Measurements from ENCODE around the gene ABHD14A.

Gene ABHD14A

DNA sequence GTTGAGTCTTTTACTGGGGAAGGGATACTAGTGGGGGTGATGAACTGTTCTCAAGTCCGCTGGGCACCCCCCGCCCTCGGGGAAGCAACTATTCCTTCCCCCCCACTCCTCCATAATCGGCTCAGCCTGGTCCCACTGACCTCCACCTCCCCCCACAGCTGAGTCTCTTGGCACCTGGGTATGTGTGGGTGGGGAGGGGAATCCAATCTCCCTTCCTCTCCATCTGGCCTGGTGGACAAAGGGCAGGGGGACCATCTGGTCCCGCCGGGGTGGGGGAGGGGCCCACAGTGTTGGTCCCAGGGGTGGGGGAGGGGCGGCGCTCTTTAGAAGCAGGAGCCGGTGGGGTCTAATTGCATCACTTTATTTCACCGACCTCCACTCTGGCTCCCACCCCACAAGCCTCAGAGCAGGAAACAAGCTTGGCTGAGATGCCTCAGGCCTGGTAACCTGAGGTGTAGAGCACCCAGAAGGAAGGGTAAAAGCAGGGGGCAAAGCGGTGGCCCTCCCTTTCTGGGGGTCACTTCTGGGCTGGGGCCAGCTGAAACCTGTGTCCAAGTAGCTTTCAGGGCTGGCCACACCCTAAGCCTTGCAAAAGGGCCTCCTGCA lies 6.6 kb upstream of the ABHD14A start:
- peak overlapping the region; percentile 60 for H3K27ac ChIP-seq (ENCODE audit: low read length)
- H3K9me3 ChIP-seq (ENCODE audit: insufficient read depth, low read length, severe bottlenecking), result no peaks in the 10 kb centered on the region
- H3K4me1 ChIP-seq (ENCODE audit: insufficient read depth, low read length), result peaks cover 34% of the 10 kb centered on the region
- no peaks in the 10 kb centered on the region for H3K27me3 ChIP-seq (ENCODE audit: insufficient read depth, low read length, poor library complexity)
- H2AFZ ChIP-seq (ENCODE audit: low read depth, low read length), result peak overlapping the region; percentile 74; the same call in 1 of the 2 replicates
- H3K4me2 ChIP-seq (ENCODE audit: insufficient read depth, low read length), result peak overlapping the region; percentile 95
- H3K36me3 ChIP-seq (ENCODE audit: insufficient read depth, low read length), result peaks cover 10% of the 10 kb centered on the region
- H3K4me3 ChIP-seq (ENCODE audit: low read depth in 1 of 2, low read length in 2 of 2), result peak overlapping the region; percentile 13 to 60; a peak in 3 of 4 replicates
- peaks cover 5% of the 10 kb centered on the region for H3K79me2 ChIP-seq (ENCODE audit: insufficient read depth, low read length)
- peaks cover 3% of the 10 kb centered on the region; the same call in 1 of the 2 replicates for H4K20me1 ChIP-seq (ENCODE audit: insufficient read depth, low read length)
- DNase-seq, result peak; percentile 60
- H3K9ac ChIP-seq (ENCODE audit: low read depth, low read length), result peak overlapping the region; percentile 68
- TF ChIP-seq, protein P1, sequence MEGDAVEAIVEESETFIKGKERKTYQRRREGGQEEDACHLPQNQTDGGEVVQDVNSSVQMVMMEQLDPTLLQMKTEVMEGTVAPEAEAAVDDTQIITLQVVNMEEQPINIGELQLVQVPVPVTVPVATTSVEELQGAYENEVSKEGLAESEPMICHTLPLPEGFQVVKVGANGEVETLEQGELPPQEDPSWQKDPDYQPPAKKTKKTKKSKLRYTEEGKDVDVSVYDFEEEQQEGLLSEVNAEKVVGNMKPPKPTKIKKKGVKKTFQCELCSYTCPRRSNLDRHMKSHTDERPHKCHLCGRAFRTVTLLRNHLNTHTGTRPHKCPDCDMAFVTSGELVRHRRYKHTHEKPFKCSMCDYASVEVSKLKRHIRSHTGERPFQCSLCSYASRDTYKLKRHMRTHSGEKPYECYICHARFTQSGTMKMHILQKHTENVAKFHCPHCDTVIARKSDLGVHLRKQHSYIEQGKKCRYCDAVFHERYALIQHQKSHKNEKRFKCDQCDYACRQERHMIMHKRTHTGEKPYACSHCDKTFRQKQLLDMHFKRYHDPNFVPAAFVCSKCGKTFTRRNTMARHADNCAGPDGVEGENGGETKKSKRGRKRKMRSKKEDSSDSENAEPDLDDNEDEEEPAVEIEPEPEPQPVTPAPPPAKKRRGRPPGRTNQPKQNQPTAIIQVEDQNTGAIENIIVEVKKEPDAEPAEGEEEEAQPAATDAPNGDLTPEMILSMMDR (IDR thresholded peaks at IDR 0.05; ENCODE audit: borderline replicate concordance, extremely low read depth, low read length, poor library complexity, severe bottlenecking), result no peak
- TF ChIP-seq EZH2 (IDR thresholded peaks at IDR 0.05; ENCODE audit: borderline replicate concordance, low read depth, low read length, severe bottlenecking), result no peak
- peak; percentile 44 for ATAC-seq (ENCODE audit: insufficient read depth, low read depth)

DNA sequence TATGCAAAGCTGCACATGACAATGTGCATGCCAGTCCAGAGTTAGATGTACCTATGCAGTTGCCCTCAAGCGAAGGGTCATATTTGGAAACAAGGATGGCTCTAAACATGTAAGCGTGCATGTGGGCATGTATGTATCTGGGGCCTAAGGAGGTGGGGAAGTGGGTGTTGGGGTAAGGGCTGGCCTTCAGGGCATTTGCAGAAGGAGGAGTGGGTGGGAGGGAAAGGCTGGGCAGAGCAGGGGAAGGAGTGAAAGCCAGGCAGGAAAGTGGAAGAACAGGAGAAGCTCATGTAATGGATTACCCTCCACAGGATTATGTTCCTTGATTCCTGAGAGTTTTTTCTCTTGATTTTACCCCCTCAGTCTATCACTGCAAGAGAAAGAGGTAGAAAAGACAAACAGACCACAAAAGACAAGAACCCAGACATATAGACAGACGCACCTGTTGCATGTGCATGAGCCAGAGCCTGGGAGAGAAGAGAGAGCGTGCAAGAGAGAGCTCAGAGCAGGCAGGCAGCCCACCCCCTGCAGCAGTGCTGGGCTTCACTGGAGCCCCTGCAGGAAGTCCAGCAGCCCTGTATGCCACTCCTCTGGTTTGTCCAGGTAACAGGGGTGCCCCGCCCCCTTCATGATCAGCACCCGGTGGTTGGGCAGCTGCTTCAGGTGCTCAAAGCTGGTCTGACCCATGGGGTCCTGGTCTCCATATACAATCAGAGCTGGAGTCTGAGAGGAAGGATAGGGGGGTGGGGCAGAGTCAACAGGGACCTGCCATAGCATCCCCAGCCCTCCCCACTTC lies 5.8 kb upstream of the ABHD14A start:
- H3K79me2 ChIP-seq (ENCODE audit: insufficient read depth, low read length), result peaks cover 11% of the 10 kb centered on the region
- ATAC-seq (ENCODE audit: insufficient read depth, low read depth) (no peak), DNase-seq (no peak)
- TF ChIP-seq EZH2 (IDR thresholded peaks at IDR 0.05; ENCODE audit: borderline replicate concordance, low read depth, low read length, severe bottlenecking), result no peak
- TF ChIP-seq, protein P1 (IDR thresholded peaks at IDR 0.05; ENCODE audit: borderline replicate concordance, extremely low read depth, low read length, poor library complexity, severe bottlenecking), result no peak
- no peaks in the 10 kb centered on the region for H3K9me3 ChIP-seq (ENCODE audit: insufficient read depth, low read length, severe bottlenecking)
- no peak overlapping the region for H3K9ac ChIP-seq (ENCODE audit: low read depth, low read length)
- no peak overlapping the region for H2AFZ ChIP-seq (ENCODE audit: low read depth, low read length)
- peaks cover 41% of the 10 kb centered on the region for H3K4me1 ChIP-seq (ENCODE audit: insufficient read depth, low read length)
- no peak overlapping the region for H3K4me2 ChIP-seq (ENCODE audit: insufficient read depth, low read length)
- no peak overlapping the region for H3K4me3 ChIP-seq (ENCODE audit: low read depth in 1 of 2, low read length in 2 of 2)
- H3K36me3 ChIP-seq (ENCODE audit: insufficient read depth, low read length), result peaks cover 10% of the 10 kb centered on the region
- peaks cover 3% of the 10 kb centered on the region; the same call in 1 of the 2 replicates for H4K20me1 ChIP-seq (ENCODE audit: insufficient read depth, low read length)
- H3K27me3 ChIP-seq (ENCODE audit: insufficient read depth, low read length, poor library complexity), result no peaks in the 10 kb centered on the region
- H3K27ac ChIP-seq (ENCODE audit: low read length), result peak overlapping the region; percentile 52; the same call in 1 of the 2 replicates

DNA sequence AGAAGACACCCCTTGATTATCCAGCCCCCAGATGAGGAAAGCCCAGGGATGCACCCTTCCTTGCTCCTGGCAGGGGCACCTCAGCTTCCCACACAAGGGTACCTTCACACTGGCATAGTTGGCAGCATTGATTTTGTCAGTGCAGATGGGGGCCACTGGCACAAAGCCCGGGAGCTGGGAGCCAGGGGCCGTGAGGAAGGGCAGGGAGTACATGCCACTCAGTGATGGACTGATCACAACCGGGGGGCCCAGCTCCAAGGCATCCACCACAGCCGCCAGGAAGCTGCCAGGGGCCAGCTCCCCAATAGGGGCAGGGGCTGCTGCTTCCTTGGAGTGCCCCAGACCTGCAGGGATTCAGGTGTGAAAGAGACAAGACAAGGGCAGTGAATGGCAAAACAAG lies 5.0 kb upstream of the ABHD14A start:
- TF ChIP-seq, protein P1 (IDR thresholded peaks at IDR 0.05; ENCODE audit: borderline replicate concordance, extremely low read depth, low read length, poor library complexity, severe bottlenecking), result no peak
- TF ChIP-seq EZH2 (IDR thresholded peaks at IDR 0.05; ENCODE audit: borderline replicate concordance, low read depth, low read length, severe bottlenecking), result no peak
- Histone ChIP-seq H3K9me3 (ENCODE audit: insufficient read depth, low read length, severe bottlenecking) (no peaks in the 10 kb centered on the region), H3K4me1 (ENCODE audit: insufficient read depth, low read length) (peaks cover 47% of the 10 kb centered on the region), H4K20me1 (ENCODE audit: insufficient read depth, low read length) (peaks cover 3% of the 10 kb centered on the region; the same call in 1 of the 2 replicates), H3K4me2 (ENCODE audit: insufficient read depth, low read length) (no peak overlapping the region), H3K27ac (ENCODE audit: low read length) (no peak overlapping the region), H2AFZ (ENCODE audit: low read depth, low read length) (no peak overlapping the region), H3K79me2 (ENCODE audit: insufficient read depth, low read length) (peaks cover 11% of the 10 kb centered on the region), H3K9ac (ENCODE audit: low read depth, low read length) (no peak overlapping the region), H3K27me3 (ENCODE audit: insufficient read depth, low read length, poor library complexity) (no peaks in the 10 kb centered on the region), H3K4me3 (ENCODE audit: low read depth in 1 of 2, low read length in 2 of 2) (no peak overlapping the region), H3K36me3 (ENCODE audit: insufficient read depth, low read length) (peaks cover 10% of the 10 kb centered on the region)
- DNase-seq (no peak), ATAC-seq (ENCODE audit: insufficient read depth, low read depth) (no peak)

Data from DND-41 (cell line).